ENCODE measurements around the gene CRABP2. TPM values are rescaled to one million over a fixed set of nuclear protein-coding genes. Genes with fewer than 3 reads are reported as not detected.

Gene CRABP2
- total and polyA plus RNA-seq, 2 of the 4 experiments (the other 2 are of a cell fraction), result 6.3 to 15.7 TPM

DNA sequence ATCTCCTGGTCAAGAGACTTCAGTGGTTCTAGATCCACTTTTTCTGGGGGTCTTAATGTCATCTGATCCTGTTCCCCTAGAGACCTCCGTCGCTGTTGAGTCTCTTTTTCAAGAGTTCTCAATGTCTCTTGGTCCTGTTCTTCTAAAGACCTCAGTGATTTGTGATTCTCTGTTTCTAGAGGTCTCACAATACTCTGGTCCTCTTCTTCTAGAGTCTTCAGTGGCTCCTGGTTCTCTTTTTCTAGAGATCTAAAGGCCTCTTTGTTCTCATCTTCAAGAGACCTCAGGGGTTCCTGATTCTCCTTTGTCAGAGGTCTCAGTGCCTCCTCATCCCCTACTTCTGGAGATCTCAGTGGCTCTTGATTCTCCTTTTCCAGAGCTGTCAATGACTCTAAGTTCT, 33.6 kb downstream of the CRABP2 start:
- H3K36me3 ChIP-seq (ENCODE audit: control insufficient read depth, insufficient read depth, low read length), result peaks cover 16% of the 10 kb centered on the region
- no peak overlapping the region for H3K56ac ChIP-seq (ENCODE audit: extremely low read depth, insufficient read depth, low read length)
- no peak overlapping the region for H2BK15ac ChIP-seq (ENCODE audit: low read depth, low read length)
- no peak overlapping the region for H2AFZ ChIP-seq (replicated peaks; ENCODE audit: low read length, poor library complexity)
- no peak overlapping the region for H2BK120ac ChIP-seq (ENCODE audit: low read depth, low read length)
- no peaks in the 10 kb centered on the region for H3K9me3 ChIP-seq (ENCODE audit: control insufficient read depth, insufficient read depth, low read length)
- no peak overlapping the region for H2BK20ac ChIP-seq (ENCODE audit: low read depth, low read length)
- ChIA-PET POLR2A (ENCODE audit: unreplicated experiment) (interaction anchor here (0.6 kb wide), 1 partner anchor 9 kb away, joined by 19 read pairs; no protein-coding TSS in a partner anchor), CTCF (no interaction called here)
- peaks cover 28% of the 10 kb centered on the region for H4K20me1 ChIP-seq (ENCODE audit: insufficient read depth, low read length)
- no peaks in the 10 kb centered on the region for H3K27me3 ChIP-seq (ENCODE audit: control insufficient read depth, insufficient read depth, low read length)
- H3K9me1 ChIP-seq (ENCODE audit: insufficient read depth, low read length), result peaks cover 21% of the 10 kb centered on the region
- H4K8ac ChIP-seq (ENCODE audit: low read depth in 2 of 2, low read length in 2 of 2), result no peak overlapping the region
- H3K14ac ChIP-seq (replicated peaks; ENCODE audit: low read depth, low read length), result no peak overlapping the region
- no peak for DNase-seq
- TF ChIP-seq FOS (IDR thresholded peaks at IDR 0.05; ENCODE audit: low read depth, low read length), result no peak
- no peak for TF ChIP-seq RFX5 (IDR thresholded peaks at IDR 0.05; ENCODE audit: low read depth, low read length)
- no peak for TF ChIP-seq CHD1 (IDR thresholded peaks at IDR 0.05; ENCODE audit: low read depth, low read length)
- no peak for TF ChIP-seq RAD21 (IDR thresholded peaks at IDR 0.05; ENCODE audit: low read length)
- TF ChIP-seq SMC3 (IDR thresholded peaks at IDR 0.05; ENCODE audit: low read depth, low read length), result no peak
- TF ChIP-seq POLR2A (IDR thresholded peaks at IDR 0.05; ENCODE audit: low read depth, low read length), result no peak
- TF ChIP-seq RCOR1 (IDR thresholded peaks at IDR 0.05; ENCODE audit: insufficient replicate concordance, low read length), result no peak
- TF ChIP-seq NFE2L2 (IDR thresholded peaks at IDR 0.05; ENCODE audit: low read depth, low read length), result no peak
- no peak for TF ChIP-seq MAZ (IDR thresholded peaks at IDR 0.05; ENCODE audit: borderline replicate concordance, low read depth, low read length)
- TF ChIP-seq, protein P1, sequence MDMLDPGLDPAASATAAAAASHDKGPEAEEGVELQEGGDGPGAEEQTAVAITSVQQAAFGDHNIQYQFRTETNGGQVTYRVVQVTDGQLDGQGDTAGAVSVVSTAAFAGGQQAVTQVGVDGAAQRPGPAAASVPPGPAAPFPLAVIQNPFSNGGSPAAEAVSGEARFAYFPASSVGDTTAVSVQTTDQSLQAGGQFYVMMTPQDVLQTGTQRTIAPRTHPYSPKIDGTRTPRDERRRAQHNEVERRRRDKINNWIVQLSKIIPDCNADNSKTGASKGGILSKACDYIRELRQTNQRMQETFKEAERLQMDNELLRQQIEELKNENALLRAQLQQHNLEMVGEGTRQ (IDR thresholded peaks at IDR 0.05; ENCODE audit: low read depth, low read length), result no peak
- TF ChIP-seq, protein P2, sequence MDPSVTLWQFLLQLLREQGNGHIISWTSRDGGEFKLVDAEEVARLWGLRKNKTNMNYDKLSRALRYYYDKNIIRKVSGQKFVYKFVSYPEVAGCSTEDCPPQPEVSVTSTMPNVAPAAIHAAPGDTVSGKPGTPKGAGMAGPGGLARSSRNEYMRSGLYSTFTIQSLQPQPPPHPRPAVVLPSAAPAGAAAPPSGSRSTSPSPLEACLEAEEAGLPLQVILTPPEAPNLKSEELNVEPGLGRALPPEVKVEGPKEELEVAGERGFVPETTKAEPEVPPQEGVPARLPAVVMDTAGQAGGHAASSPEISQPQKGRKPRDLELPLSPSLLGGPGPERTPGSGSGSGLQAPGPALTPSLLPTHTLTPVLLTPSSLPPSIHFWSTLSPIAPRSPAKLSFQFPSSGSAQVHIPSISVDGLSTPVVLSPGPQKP (IDR thresholded peaks at IDR 0.05; ENCODE audit: borderline replicate concordance, low read depth, low read length), result no peak
- TF ChIP-seq MAFK (IDR thresholded peaks at IDR 0.05; ENCODE audit: low read depth, low read length), result no peak
- TF ChIP-seq BHLHE40 (IDR thresholded peaks at IDR 0.05; ENCODE audit: low read depth, low read length), result no peak
- dilution Hi-C loops (cut with HindIII; ENCODE audit: low sequenced_read_pairs, unreplicated experiment), result no loop called here
- H3K23ac ChIP-seq (ENCODE audit: low read depth, low read length), result no peak overlapping the region
- H3K4ac ChIP-seq (ENCODE audit: low read depth, low read length), result no peak overlapping the region
- no peak overlapping the region for H2AK9ac ChIP-seq (replicated peaks; ENCODE audit: low read depth, low read length, poor library complexity)
- no peak overlapping the region for H3K9ac ChIP-seq (ENCODE audit: low read depth, low read length)
- no peak overlapping the region for H3K4me2 ChIP-seq (ENCODE audit: low read depth, low read length)
- H3K27ac ChIP-seq (ENCODE audit: insufficient read depth, low read length), result no peak overlapping the region
- no peak overlapping the region for H4K91ac ChIP-seq (ENCODE audit: insufficient read depth, low read depth, low read length)
- TSS peak; percentile 47 for BruUV-seq (replicated peaks)
- H3K79me1 ChIP-seq (ENCODE audit: low read depth in 1 of 2, low read length in 2 of 2), result peaks cover 15 to 50% of the 10 kb centered on the region in 2 experiments; a peak in 3 of 4 replicates
- no peak overlapping the region for H2BK5ac ChIP-seq (ENCODE audit: low read depth, low read length, poor library complexity, severe bottlenecking)
- H3K18ac ChIP-seq (ENCODE audit: low read depth, low read length), result no peak overlapping the region
- H3K4me3 ChIP-seq (ENCODE audit: insufficient read depth, low read depth, low read length), result no peak overlapping the region
- intact Hi-C loops (cut with micrococcal nuclease), result no loop called here
- in situ Hi-C loops (cut with MboI; ENCODE audit: low sequenced_read_pairs), result no loop called here
- WGBS, 2 experiments (ENCODE audit: extremely low coverage in 2 of 2, insufficient read length in 1 of 2), result 100% methylated on average over 2 of the region's 2 CpGs; no CpG with 5 or more reads in 1 of the 2 experiments
- H2AK5ac ChIP-seq (ENCODE audit: low read depth, low read length), result no peak overlapping the region
- no peak overlapping the region for H4K5ac ChIP-seq (ENCODE audit: low read depth, low read length)
- peaks cover 38% of the 10 kb centered on the region for H3K4me1 ChIP-seq (ENCODE audit: control insufficient read depth, insufficient read depth, low read length)
- no peak for ATAC-seq (ENCODE audit: low read depth)
